K562 (cell line): ENCODE results near the gene PACS2. TPM values are rescaled to one million over a fixed set of nuclear protein-coding genes. Genes with fewer than 3 reads are reported as not detected.

ENCODE experiments used
- ATAC-seq: fragments of 200-7000 bp; cut with Tn5 transposase; 3 replicates; pipeline ENCODE4 v1.9.1; 2020; ENCODE audit warnings: moderate library complexity
- BruUV-seq: library from RNA; stranded (reverse); fragments of 400-500 nt; replicated peaks from 2 replicates; lab custom pipeline; 2021; lab: Mats Ljungman, UMichigan
- CTCF ChIA-PET: fragments of 300-600 bp; formaldehyde crosslinking; extraction: SDS; loops from one replicate; lab custom pipeline; 2021; ENCODE audit warnings: low intra/inter-chr PET ratio; lab: Yijun Ruan, JAX
- POLR2A ChIA-PET: fragments of 300-600, 350-650 bp; sonication (Branson Sonifier 250); formaldehyde crosslinking; extraction: SDS; loops from one replicate; lab custom pipeline; 2021; ENCODE audit warnings: antibody characterized with exemption, inconsistent platforms; lab: Yijun Ruan, JAX
- DNase-seq, 4 experiments: peaks; one replicate each; pipeline versions ENCODE4 v3.0.0 to v3.0.0-alpha.2; 2011 to 2018; ENCODE audit warnings: low spot score in 3 of 4, mixed read lengths in 3 of 4; ENCODE audit errors: extremely low read depth in 1 of 4
- FAIRE-seq: peaks from 2 replicates; lab custom pipeline; 2011; peaks lifted over from hg19 to GRCh38; lab: Jason Lieb, UNC
- H2AFZ ChIP-seq: 2 replicates; pipeline ENCODE4 v1.6.0; 2011; ENCODE audit warnings: low read depth, low read length, control low read depth, inconsistent platforms
- H3K27ac ChIP-seq: fragments of 200-600 bp; 3 replicates; pipeline ENCODE4 v1.8.0; 2011; ENCODE audit warnings: low read depth, mild to moderate bottlenecking, control low read depth, inconsistent platforms, low read length, moderate library complexity, mixed read lengths; ENCODE audit errors: extremely low read depth
- H3K27me3 ChIP-seq, 2 experiments: fragments of 300-600 bp in 1 of 2; 2 replicates in 1 of 2; 3 replicates in 1 of 2; pipeline versions ENCODE4 v1.6.0 to v1.8.0; 2011; ENCODE audit warnings: inconsistent platforms in 2 of 2, low read length in 2 of 2, mild to moderate bottlenecking in 1 of 2, mixed read lengths in 1 of 2, moderate library complexity in 1 of 2; ENCODE audit not compliant: control insufficient read depth in 2 of 2, insufficient read depth in 2 of 2
- H3K36me3 ChIP-seq: fragments of 300-600 bp; 3 replicates; pipeline ENCODE4 v1.8.0; 2011; ENCODE audit warnings: mild to moderate bottlenecking, low read length, inconsistent platforms; ENCODE audit not compliant: control insufficient read depth, insufficient read depth
- H3K4me1 ChIP-seq, 2 experiments: fragments of 200-600 bp in 1 of 2; replicated peaks in 1 of 2; 2 replicates in 1 of 2; 3 replicates in 1 of 2; pipeline versions ENCODE4 v1.5.1 to v1.8.0; 2011; ENCODE audit warnings: inconsistent platforms in 2 of 2, low read length in 2 of 2, mild to moderate bottlenecking in 1 of 2, mixed read lengths in 1 of 2, moderate library complexity in 1 of 2; ENCODE audit not compliant: control insufficient read depth in 2 of 2, insufficient read depth in 2 of 2
- H3K4me2 ChIP-seq: 2 replicates; pipeline ENCODE4 v1.6.1; 2011; ENCODE audit warnings: low read length, control low read depth, inconsistent platforms, mixed read lengths; ENCODE audit not compliant: insufficient read depth
- H3K4me3 ChIP-seq: fragments of 200-600 bp; sonication (generic), shearing (Covaris generic); 2 replicates; pipeline ENCODE4 v1.5.1; 2016; ENCODE audit warnings: control low read depth, inconsistent platforms
- H3K79me2 ChIP-seq: fragments of 200-600 bp; 3 replicates; pipeline ENCODE4 v1.8.0; 2011; ENCODE audit warnings: low read length, inconsistent platforms; ENCODE audit not compliant: control insufficient read depth, insufficient read depth
- H3K9ac ChIP-seq, 2 experiments: 2 replicates each; pipeline versions ENCODE4 v1.6.0 to v1.6.1; 2011; ENCODE audit warnings: low read depth in 2 of 2, low read length in 2 of 2, control low read depth in 1 of 2, inconsistent platforms in 1 of 2, mild to moderate bottlenecking in 1 of 2, mixed read lengths in 1 of 2; ENCODE audit not compliant: insufficient read depth in 1 of 2
- H3K9me1 ChIP-seq: one replicate; pipeline ENCODE4 v1.6.0; 2011; ENCODE audit warnings: inconsistent platforms, mild to moderate bottlenecking, low read length, moderate library complexity; ENCODE audit not compliant: control insufficient read depth, insufficient read depth
- H3K9me3 ChIP-seq: replicated peaks from 2 replicates; pipeline ENCODE4 v1.5.1; 2011; ENCODE audit warnings: low read depth, low read length, inconsistent platforms; ENCODE audit not compliant: control insufficient read depth, insufficient read depth
- H4K20me1 ChIP-seq: replicated peaks from 2 replicates; pipeline ENCODE4 v1.6.1; 2011; ENCODE audit warnings: low read length, inconsistent platforms, mixed read lengths; ENCODE audit not compliant: control insufficient read depth, insufficient read depth
- ADNP ChIP-seq: fragments of 200-800 bp; sonication (Bioruptor generic); IDR thresholded peaks from 2 replicates; pipeline ENCODE4 v1.6.1; 2016; ENCODE audit warnings: missing genetic modification characterization, missing compliant biosample characterization
- C11orf30 ChIP-seq: fragments of 450-650 bp; IDR thresholded peaks from 2 replicates; pipeline ENCODE4 v1.6.1; 2016; ENCODE audit warnings: low read depth, mild to moderate bottlenecking
- CREB3 ChIP-seq: fragments of 450-650 bp; conservative IDR thresholded peaks from 2 replicates; pipeline ENCODE4 v1.6.1; 2016; ENCODE audit warnings: missing genetic modification characterization, low read depth, mild to moderate bottlenecking, missing compliant biosample characterization, moderate library complexity
- GTF2B ChIP-seq: IDR thresholded peaks from 2 replicates; pipeline ENCODE4 v1.6.1; 2011; ENCODE audit not compliant: insufficient read length; ENCODE audit errors: extremely low read depth
- MAFF ChIP-seq: IDR thresholded peaks from 2 replicates; pipeline ENCODE4 v1.6.1; 2012; ENCODE audit warnings: low read length, improper control_type of control experiment
- MAFG ChIP-seq: fragments of 450-650 bp; conservative IDR thresholded peaks from 2 replicates; pipeline ENCODE4 v1.6.1; 2016; ENCODE audit warnings: missing genetic modification characterization, missing compliant biosample characterization
- MAFK ChIP-seq: IDR thresholded peaks from 2 replicates; pipeline ENCODE4 v1.6.1; 2011; ENCODE audit warnings: low read length, improper control_type of control experiment
- RFX7 ChIP-seq: fragments of 250-450 bp; sonication (Bioruptor Pico); IDR thresholded peaks from 2 replicates; pipeline ENCODE4 v1.5.1; 2021; ENCODE audit warnings: mild to moderate bottlenecking
- ZNF316 ChIP-seq: fragments of 450-650 bp; IDR thresholded peaks from 2 replicates; pipeline ENCODE4 v1.6.1; 2016
- WGBS: fragments of 100-300 bp; shearing (Covaris generic); methylation state at CpG from one replicate; pipeline ENCODE4 v1.1.6; 2016; ENCODE audit warnings: low coverage, mixed read lengths; ENCODE audit not compliant: insufficient coverage; ENCODE audit errors: missing lambda C conversion rate; 5-methylcytosine and 5-hydroxymethylcytosine counted together
- in situ Hi-C: fragments of 300-500 bp; cut with MboI; formaldehyde crosslinking; loops from 4 replicates; pipeline ENCODE4 v1.15.0; 2018; ENCODE audit warnings: inconsistent platforms, mixed read lengths
- intact Hi-C: fragments of 100-400 bp; cut with micrococcal nuclease; formaldehyde crosslinking; loops from 2 replicates; pipeline ENCODE4 v1.14.2; 2022
- polyA plus RNA-seq, 8 experiments: library from polyadenylated mRNA; depleted of rRNA in 4 of 8; stranded (reverse) in 5 of 8; unstranded in 3 of 8; fragments of >200 nt; fragmentation: Nextera tagmentation in 2 of 8; fragmentation: Illumina TruSeq in 1 of 8; extraction: Ambion mirVana in 2 of 8; extraction: Trizol in 1 of 8; gene quantifications; 2 replicates each; pipeline versions ENCODE4 v1.2.1 to v1.2.3, GENCODE V29; 2011 to 2014; ENCODE audit warnings: inconsistent platforms in 1 of 8, missing spikeins in 1 of 8
- total RNA-seq, 7 experiments: library from RNA; depleted of rRNA in 6 of 7; stranded (reverse); fragments of >200 nt in 6 of 7; fragmentation: Illumina TruSeq in 2 of 7; extraction: Trizol in 2 of 7; gene quantifications; 2 replicates each; pipeline versions ENCODE4 v1.2.1 to v1.2.3, GENCODE V29; 2011 to 2021; ENCODE audit warnings: low replicate concordance in 1 of 7

PACS2 gene
- total and polyA plus RNA-seq, 9 of the 15 experiments (the other 6 are each of a cell fraction or from before 2014, with no cell fraction given), result 0.11 to 20.8 (median 9.9) TPM

- Histone ChIP-seq H3K9me3 (no peaks in the 10 kb centered on the region), H3K27me3 (no peaks in the 10 kb centered on the region), H3K4me3 (no peak overlapping the region), H3K9ac (peak overlapping the region in 1 of 2 experiments; percentile 48; a peak in 1 of 4 replicates), H3K36me3 (no peaks in the 10 kb centered on the region), H3K4me1 (peaks cover 0 to 30% of the 10 kb centered on the region in 2 experiments; a peak in 2 of 5 replicates), H3K27ac (no peak overlapping the region), H3K4me2 (no peak overlapping the region), H3K9me1 (no peaks in the 10 kb centered on the region), H3K79me2 (no peaks in the 10 kb centered on the region; the same call in 2 of the 3 replicates), H4K20me1 (0 out of 2 replicates have a peak, but pooled peaks cover 4% of the 10 kb centered on the region), H2AFZ (no peak overlapping the region)
- ATAC-seq (no peak), DNase-seq (no peak), FAIRE-seq (no peak)
- TF ChIP-seq C11orf30 (peak; percentile 73), RFX7 (no peak), MAFG (tag) (peak; percentile 58), MAFF (peak; percentile 75), MAFK (peak; percentile 86), ZNF316 (peak; percentile 82), GTF2B (no peak), CREB3 (tag) (no peak), ADNP (tag) (no peak)
- no TSS peak for BruUV-seq
- CTCF ChIA-PET, result no interaction called here
- intact Hi-C loops, result no loop called here
- in situ Hi-C loops, result no loop called here
- 72% methylated on average over 10 of the region's 18 CpGs for WGBS
- POLR2A ChIA-PET, result interaction anchor here (0.6 to 0.7 kb wide), 2 partner anchors 15 to 37 kb away, joined by 3 read pairs; no protein-coding TSS in a partner anchor
These were observed 23.6 kb downstream of the PACS2 start for GRCh38 chr14:105337966-105338741.
